HT-29 (cell line): ENCODE measurements around the gene VAV3. TPM values are rescaled to one million over a fixed set of nuclear protein-coding genes. Genes with fewer than 3 reads are reported as not detected.
A peak's percentile ranks its signal among the peaks of the same experiment; 100 is the strongest.
"Not testable (repeated sequence)": the region's sequence is repeated elsewhere in the genome, so short reads cannot be mapped to it uniquely, and the experiment has no call there.

Experiments used
- DNase-seq: peaks from one replicate; pipeline ENCODE4 v3.0.0-alpha.2; 2015; ENCODE audit warnings: low spot score
- total RNA-seq: library from RNA; depleted of rRNA; stranded (reverse); fragments of >200 nt; shearing (Covaris generic); gene quantifications from 2 replicates; pipeline ENCODE4 v1.2.3, GENCODE V29; 2014; rRNA removed

The VAV3 gene
- 0.03 and 1.7 TPM in 2 replicates for total RNA-seq

GRCh38 chr1:107965110-107965991 lies at the start of gene VAV3:
Gene VAV3, minus strand, starts transcription at chr1:107965180. Its CDS starts 311 bp downstream, at chr1:107964869.
- no peak for DNase-seq

- DNase-seq, result no peak
Measured at GRCh38 chr1:108012553-108012952, 47.6 kb upstream of the VAV3 start.

GRCh38 chr1:108011295-108011694 lies 46.3 kb upstream of the VAV3 start:
- no peak for DNase-seq

GRCh38 chr1:108010581-108010980 lies 45.6 kb upstream of the VAV3 start:
- no peak for DNase-seq

- DNase-seq, result no peak
Measured at GRCh38 chr1:108009603-108010195, 44.7 kb upstream of the VAV3 start.

GRCh38 chr1:108007531-108007930 lies 42.6 kb upstream of the VAV3 start:
- DNase-seq, result no peak

GRCh38 chr1:108007070-108007469 lies 42.1 kb upstream of the VAV3 start:
- no peak for DNase-seq

GRCh38 chr1:108004919-108005318 lies 39.9 kb upstream of the VAV3 start:
- DNase-seq, result not testable (repeated sequence)

- no peak for DNase-seq
Measured at GRCh38 chr1:108000620-108001111, 35.7 kb upstream of the VAV3 start.

- no peak for DNase-seq
Measured at GRCh38 chr1:108000184-108000583, 35.2 kb upstream of the VAV3 start.

GRCh38 chr1:107997866-107998265 lies 32.9 kb upstream of the VAV3 start:
- no peak for DNase-seq

GRCh38 chr1:107993920-107994319 lies 28.9 kb upstream of the VAV3 start:
- peak; percentile 12 for DNase-seq

- DNase-seq, result no peak
Measured at GRCh38 chr1:107992347-107992746, 27.4 kb upstream of the VAV3 start.

- no peak for DNase-seq
Measured at GRCh38 chr1:107991371-107992066, 26.5 kb upstream of the VAV3 start.

GRCh38 chr1:107990606-107991005 lies 25.6 kb upstream of the VAV3 start:
- no peak for DNase-seq

GRCh38 chr1:107981277-107981676 lies 16.3 kb upstream of the VAV3 start:
- no peak for DNase-seq

- DNase-seq, result no peak
Measured at GRCh38 chr1:107979926-107980325, 14.9 kb upstream of the VAV3 start.

GRCh38 chr1:107979088-107979487 lies 14.1 kb upstream of the VAV3 start:
- DNase-seq, result no peak

- no peak for DNase-seq
Measured at GRCh38 chr1:107976836-107977235, 11.9 kb upstream of the VAV3 start.

- DNase-seq, result no peak
Measured at GRCh38 chr1:107976431-107976830, 11.5 kb upstream of the VAV3 start.

- DNase-seq, result no peak
Measured at GRCh38 chr1:107975851-107976250, 10.9 kb upstream of the VAV3 start.

- no peak for DNase-seq
Measured at GRCh38 chr1:107974090-107974489, 9.1 kb upstream of the VAV3 start.
